Panc1 (cell line): Measurements from ENCODE around the gene LETM1. TPM values are rescaled to one million over a fixed set of nuclear protein-coding genes. Genes with fewer than 3 reads are reported as not detected.

Source experiments
- ATAC-seq: fragments of 200-7000 bp; cut with Tn5 transposase; 2 replicates; pipeline ENCODE4 v1.9.1; 2020; ENCODE audit warnings: mild to moderate bottlenecking, moderate library complexity
- BruUV-seq: library from RNA; stranded (reverse); fragments of 400-500 nt; replicated peaks from 2 replicates; lab custom pipeline; 2021; lab: Mats Ljungman, UMichigan
- CTCF ChIA-PET: fragments of 300-600 bp; sonication (Branson Sonifier 250); formaldehyde crosslinking; loops from one replicate; lab custom pipeline; 2022; ENCODE audit warnings: antibody characterized with exemption; lab: Charles Lee
- POLR2A ChIA-PET: fragments of 300-600 bp; sonication (Branson Sonifier 250); formaldehyde crosslinking; loops from one replicate; lab custom pipeline; 2022; ENCODE audit warnings: antibody characterized with exemption; lab: Charles Lee
- DNase-seq: peaks from one replicate; pipeline ENCODE4 v3.0.0-alpha.2; 2010; ENCODE audit warnings: low read depth, low spot score
- H3K27ac ChIP-seq: 2 replicates; pipeline ENCODE4 v1.5.1; 2011; ENCODE audit warnings: mild to moderate bottlenecking, low read length, inconsistent platforms
- H3K27me3 ChIP-seq: fragments of 200-500 bp; sonication (Bioruptor generic); 2 replicates; pipeline ENCODE4 v1.6.0; 2014; ENCODE audit warnings: low read length, inconsistent platforms; ENCODE audit not compliant: control insufficient read depth, insufficient read depth
- H3K36me3 ChIP-seq: fragments of 200-500 bp; sonication (Bioruptor generic); 2 replicates; pipeline ENCODE4 v1.5.1; 2014; ENCODE audit warnings: inconsistent platforms, mild to moderate bottlenecking, low read length, moderate library complexity; ENCODE audit not compliant: control insufficient read depth, insufficient read depth
- H3K4me1 ChIP-seq: 2 replicates; pipeline ENCODE4 v1.5.1; 2011; ENCODE audit warnings: inconsistent platforms, mild to moderate bottlenecking, low read length, moderate library complexity; ENCODE audit not compliant: control insufficient read depth, insufficient read depth
- H3K4me3 ChIP-seq, 2 experiments: 2 replicates each; pipeline ENCODE4 v1.5.1; 2011 to 2012; ENCODE audit warnings: low read depth in 2 of 2, low read length in 2 of 2, mild to moderate bottlenecking in 2 of 2, inconsistent platforms in 1 of 2, moderate library complexity in 1 of 2
- H3K9me3 ChIP-seq: fragments of 200-500 bp; sonication (Bioruptor generic); 2 replicates; pipeline ENCODE4 v1.5.1; 2014; ENCODE audit warnings: low read depth, mild to moderate bottlenecking, inconsistent platforms, low read length, moderate library complexity; ENCODE audit not compliant: control insufficient read depth, insufficient read depth
- POLR2AphosphoS5 ChIP-seq: IDR thresholded peaks from 2 replicates; pipeline ENCODE4 v1.6.1; 2012; ENCODE audit warnings: mild to moderate bottlenecking, low read depth, low read length, moderate library complexity
- SIN3A ChIP-seq: IDR thresholded peaks from 2 replicates; pipeline ENCODE4 v1.6.1; 2012; ENCODE audit warnings: low read depth, mild to moderate bottlenecking, low read length, moderate library complexity, borderline replicate concordance; ENCODE audit not compliant: insufficient read depth
- TCF7L2 ChIP-seq: IDR thresholded peaks from 2 replicates; pipeline ENCODE4 v1.6.1; 2011; ENCODE audit warnings: mild to moderate bottlenecking, low read depth, low read length, inconsistent platforms
- in situ Hi-C: cut with HindIII; loops from 2 replicates; pipeline ENCODE4 v1.10.0; 2016; ENCODE audit warnings: low sequenced_read_pairs, low pct_unique_long_range_greater_than_20kb
- intact Hi-C: fragments of 100-400 bp; cut with micrococcal nuclease; formaldehyde crosslinking; loops from one replicate; pipeline ENCODE4 v1.10.0; 2022; ENCODE audit not compliant: unreplicated experiment
- total RNA-seq: library from RNA; stranded (reverse); gene quantifications from one replicate; pipeline ENCODE4 v1.2.1, GENCODE V29; 2021; ENCODE audit not compliant: unreplicated experiment
- TF ChIP-seq, protein P1 (sequence below), 2 experiments: IDR thresholded peaks; 2 replicates each; pipeline ENCODE4 v1.6.1; 2011 to 2012; ENCODE audit warnings: low read depth in 2 of 2, control low read depth in 1 of 2, low read length in 1 of 2, mild to moderate bottlenecking in 1 of 2, moderate library complexity in 1 of 2; ENCODE audit not compliant: insufficient read depth in 1 of 2
- TF ChIP-seq, protein P2 (sequence below): fragments of 450-650 bp; IDR thresholded peaks from 2 replicates; pipeline ENCODE4 v1.5.1; 2017; ENCODE audit warnings: mild to moderate bottlenecking

The LETM1 gene
- total RNA-seq, 1 experiment from 2014 or later = 67.6 TPM

DNA sequence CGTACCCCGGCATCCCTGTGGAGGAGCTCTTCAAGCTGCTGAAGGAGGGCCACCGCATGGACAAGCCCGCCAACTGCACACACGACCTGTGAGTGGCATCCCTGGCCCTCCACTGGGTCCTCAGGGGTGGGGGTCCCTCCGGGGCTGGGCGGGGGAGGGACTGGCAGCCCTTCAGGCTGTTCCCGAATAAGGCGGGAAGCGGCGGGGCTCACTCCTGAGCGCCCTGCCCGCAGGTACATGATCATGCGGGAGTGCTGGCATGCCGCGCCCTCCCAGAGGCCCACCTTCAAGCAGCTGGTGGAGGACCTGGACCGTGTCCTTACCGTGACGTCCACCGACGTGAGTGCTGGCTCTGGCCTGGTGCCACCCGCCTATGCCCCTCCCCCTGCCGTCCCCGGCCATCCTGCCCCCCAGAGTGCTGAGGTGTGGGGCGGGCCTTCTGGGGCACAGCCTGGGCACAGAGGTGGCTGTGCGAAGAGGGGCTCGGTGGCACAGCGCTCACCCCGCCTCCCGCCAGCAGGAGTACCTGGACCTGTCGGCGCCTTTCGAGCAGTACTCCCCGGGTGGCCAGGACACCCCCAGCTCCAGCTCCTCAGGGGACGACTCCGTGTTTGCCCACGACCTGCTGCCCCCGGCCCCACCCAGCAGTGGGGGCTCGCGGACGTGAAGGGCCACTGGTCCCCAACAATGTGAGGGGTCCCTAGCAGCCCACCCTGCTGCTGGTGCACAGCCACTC, 49.2 kb downstream of the LETM1 start:
- POLR2A ChIA-PET = no interaction called here
- TF ChIP-seq, protein P1, sequence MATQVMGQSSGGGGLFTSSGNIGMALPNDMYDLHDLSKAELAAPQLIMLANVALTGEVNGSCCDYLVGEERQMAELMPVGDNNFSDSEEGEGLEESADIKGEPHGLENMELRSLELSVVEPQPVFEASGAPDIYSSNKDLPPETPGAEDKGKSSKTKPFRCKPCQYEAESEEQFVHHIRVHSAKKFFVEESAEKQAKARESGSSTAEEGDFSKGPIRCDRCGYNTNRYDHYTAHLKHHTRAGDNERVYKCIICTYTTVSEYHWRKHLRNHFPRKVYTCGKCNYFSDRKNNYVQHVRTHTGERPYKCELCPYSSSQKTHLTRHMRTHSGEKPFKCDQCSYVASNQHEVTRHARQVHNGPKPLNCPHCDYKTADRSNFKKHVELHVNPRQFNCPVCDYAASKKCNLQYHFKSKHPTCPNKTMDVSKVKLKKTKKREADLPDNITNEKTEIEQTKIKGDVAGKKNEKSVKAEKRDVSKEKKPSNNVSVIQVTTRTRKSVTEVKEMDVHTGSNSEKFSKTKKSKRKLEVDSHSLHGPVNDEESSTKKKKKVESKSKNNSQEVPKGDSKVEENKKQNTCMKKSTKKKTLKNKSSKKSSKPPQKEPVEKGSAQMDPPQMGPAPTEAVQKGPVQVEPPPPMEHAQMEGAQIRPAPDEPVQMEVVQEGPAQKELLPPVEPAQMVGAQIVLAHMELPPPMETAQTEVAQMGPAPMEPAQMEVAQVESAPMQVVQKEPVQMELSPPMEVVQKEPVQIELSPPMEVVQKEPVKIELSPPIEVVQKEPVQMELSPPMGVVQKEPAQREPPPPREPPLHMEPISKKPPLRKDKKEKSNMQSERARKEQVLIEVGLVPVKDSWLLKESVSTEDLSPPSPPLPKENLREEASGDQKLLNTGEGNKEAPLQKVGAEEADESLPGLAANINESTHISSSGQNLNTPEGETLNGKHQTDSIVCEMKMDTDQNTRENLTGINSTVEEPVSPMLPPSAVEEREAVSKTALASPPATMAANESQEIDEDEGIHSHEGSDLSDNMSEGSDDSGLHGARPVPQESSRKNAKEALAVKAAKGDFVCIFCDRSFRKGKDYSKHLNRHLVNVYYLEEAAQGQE (IDR thresholded peaks at IDR 0.05; ENCODE audit: insufficient read depth in 1 of 2, low read depth in 2 of 2, low read length in 1 of 2) = no peak
- TF ChIP-seq, protein P2, sequence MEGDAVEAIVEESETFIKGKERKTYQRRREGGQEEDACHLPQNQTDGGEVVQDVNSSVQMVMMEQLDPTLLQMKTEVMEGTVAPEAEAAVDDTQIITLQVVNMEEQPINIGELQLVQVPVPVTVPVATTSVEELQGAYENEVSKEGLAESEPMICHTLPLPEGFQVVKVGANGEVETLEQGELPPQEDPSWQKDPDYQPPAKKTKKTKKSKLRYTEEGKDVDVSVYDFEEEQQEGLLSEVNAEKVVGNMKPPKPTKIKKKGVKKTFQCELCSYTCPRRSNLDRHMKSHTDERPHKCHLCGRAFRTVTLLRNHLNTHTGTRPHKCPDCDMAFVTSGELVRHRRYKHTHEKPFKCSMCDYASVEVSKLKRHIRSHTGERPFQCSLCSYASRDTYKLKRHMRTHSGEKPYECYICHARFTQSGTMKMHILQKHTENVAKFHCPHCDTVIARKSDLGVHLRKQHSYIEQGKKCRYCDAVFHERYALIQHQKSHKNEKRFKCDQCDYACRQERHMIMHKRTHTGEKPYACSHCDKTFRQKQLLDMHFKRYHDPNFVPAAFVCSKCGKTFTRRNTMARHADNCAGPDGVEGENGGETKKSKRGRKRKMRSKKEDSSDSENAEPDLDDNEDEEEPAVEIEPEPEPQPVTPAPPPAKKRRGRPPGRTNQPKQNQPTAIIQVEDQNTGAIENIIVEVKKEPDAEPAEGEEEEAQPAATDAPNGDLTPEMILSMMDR = no peak
- no peak for TF ChIP-seq TCF7L2
- in situ Hi-C loops = no loop called here
- Histone ChIP-seq H3K36me3 (no peaks in the 10 kb centered on the region), H3K27ac (no peak overlapping the region), H3K9me3 (no peaks in the 10 kb centered on the region), H3K4me3 (no peak overlapping the region), H3K4me1 (no peaks in the 10 kb centered on the region), H3K27me3 (no peaks in the 10 kb centered on the region)
- no TSS peak for BruUV-seq
- ATAC-seq = no peak
- intact Hi-C loops = no loop called here
- no peak for DNase-seq
- CTCF ChIA-PET = no interaction called here

DNA sequence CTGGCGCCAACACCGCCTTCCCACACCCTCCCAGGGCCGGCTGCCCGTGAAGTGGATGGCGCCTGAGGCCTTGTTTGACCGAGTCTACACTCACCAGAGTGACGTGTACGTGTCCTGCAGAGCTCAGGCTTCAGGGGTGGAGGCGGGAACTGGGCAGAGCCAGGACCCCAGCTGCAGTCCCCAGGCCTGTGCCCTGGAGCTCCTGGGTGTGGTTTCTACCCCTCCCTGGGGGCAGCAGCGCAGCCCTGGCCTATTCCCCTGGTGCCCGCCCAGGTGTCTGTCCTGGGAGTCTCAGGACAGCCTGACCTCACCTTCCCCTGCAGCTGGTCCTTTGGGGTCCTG, 49.8 kb downstream of the LETM1 start:
- POLR2A ChIA-PET = no interaction called here
- no TSS peak for BruUV-seq
- no peaks in the 10 kb centered on the region for H3K27me3 ChIP-seq
- in situ Hi-C loops (no loop called here), intact Hi-C loops (no loop called here)
- H3K9me3 ChIP-seq = no peaks in the 10 kb centered on the region
- H3K4me3 ChIP-seq = no peak overlapping the region
- CTCF ChIA-PET = no interaction called here
- no peaks in the 10 kb centered on the region for H3K36me3 ChIP-seq
- no peak overlapping the region for H3K27ac ChIP-seq
- no peaks in the 10 kb centered on the region for H3K4me1 ChIP-seq
- ATAC-seq (no peak), DNase-seq (no peak)
- TF ChIP-seq, protein P2 = no peak
- TF ChIP-seq SIN3A = no peak
- TF ChIP-seq TCF7L2 = no peak
- no peak for TF ChIP-seq POLR2AphosphoS5
- TF ChIP-seq, protein P1 (IDR thresholded peaks at IDR 0.05; ENCODE audit: insufficient read depth in 1 of 2, low read depth in 2 of 2, low read length in 1 of 2) = no peak
